ENCODE results near the gene TOR2A.
"Not testable (repeated sequence)": the region's sequence is repeated elsewhere in the genome, so short reads cannot be mapped to it uniquely, and the experiment has no call there.

The TOR2A gene
- long read RNA-seq, donor 1, transcript TOR2A-203 (5 exons, 1,523 nt) = major isoform, 5 of 7 reads
- long read RNA-seq, donor 1, partial matches to known transcripts = 0 of 7 reads
- long read RNA-seq, donor 1, other reads (novel, unspliced or antisense) = 0 of 7 reads
- long read RNA-seq, donor 2, partial matches to known transcripts = 0 of 6 reads
- long read RNA-seq, donor 2, other reads (novel, unspliced or antisense) = 0 of 6 reads
- long read RNA-seq, donor 3, partial matches to known transcripts = 0 of 1 reads
- long read RNA-seq, donor 3, other reads (novel, unspliced or antisense) = 0 of 1 reads
- long read RNA-seq, donor 4, transcript TOR2A-203 (5 exons, 1,523 nt) = major isoform, 5 of 5 reads
- long read RNA-seq, donor 4, partial matches to known transcripts = 0 of 5 reads
- long read RNA-seq, donor 4, other reads (novel, unspliced or antisense) = 0 of 5 reads
- long read RNA-seq, donor 5, transcript TOR2A-203 (5 exons, 1,523 nt) = major isoform, 5 of 11 reads
- long read RNA-seq, donor 5, partial matches to known transcripts = 0 of 11 reads
- long read RNA-seq, donor 5, other reads (novel, unspliced or antisense) = 0 of 11 reads
- long read RNA-seq, donor 6, transcript TOR2A-203 (5 exons, 1,523 nt) = major isoform, 5 of 12 reads
- long read RNA-seq, donor 6, partial matches to known transcripts = 0 of 12 reads
- long read RNA-seq, donor 6, other reads (novel, unspliced or antisense) = 0 of 12 reads
- long read RNA-seq, donor 7, transcript TOR2A-203 (5 exons, 1,523 nt) = major isoform, 8 of 22 reads
- long read RNA-seq, donor 7, partial matches to known transcripts = 5 of 22 reads
- long read RNA-seq, donor 7, other reads (novel, unspliced or antisense) = 0 of 22 reads
- long read RNA-seq, donor 8, transcript TOR2A-203 (5 exons, 1,523 nt) = major isoform, 7 of 11 reads
- long read RNA-seq, donor 8, partial matches to known transcripts = 0 of 11 reads
- long read RNA-seq, donor 8, other reads (novel, unspliced or antisense) = 0 of 11 reads

DNA sequence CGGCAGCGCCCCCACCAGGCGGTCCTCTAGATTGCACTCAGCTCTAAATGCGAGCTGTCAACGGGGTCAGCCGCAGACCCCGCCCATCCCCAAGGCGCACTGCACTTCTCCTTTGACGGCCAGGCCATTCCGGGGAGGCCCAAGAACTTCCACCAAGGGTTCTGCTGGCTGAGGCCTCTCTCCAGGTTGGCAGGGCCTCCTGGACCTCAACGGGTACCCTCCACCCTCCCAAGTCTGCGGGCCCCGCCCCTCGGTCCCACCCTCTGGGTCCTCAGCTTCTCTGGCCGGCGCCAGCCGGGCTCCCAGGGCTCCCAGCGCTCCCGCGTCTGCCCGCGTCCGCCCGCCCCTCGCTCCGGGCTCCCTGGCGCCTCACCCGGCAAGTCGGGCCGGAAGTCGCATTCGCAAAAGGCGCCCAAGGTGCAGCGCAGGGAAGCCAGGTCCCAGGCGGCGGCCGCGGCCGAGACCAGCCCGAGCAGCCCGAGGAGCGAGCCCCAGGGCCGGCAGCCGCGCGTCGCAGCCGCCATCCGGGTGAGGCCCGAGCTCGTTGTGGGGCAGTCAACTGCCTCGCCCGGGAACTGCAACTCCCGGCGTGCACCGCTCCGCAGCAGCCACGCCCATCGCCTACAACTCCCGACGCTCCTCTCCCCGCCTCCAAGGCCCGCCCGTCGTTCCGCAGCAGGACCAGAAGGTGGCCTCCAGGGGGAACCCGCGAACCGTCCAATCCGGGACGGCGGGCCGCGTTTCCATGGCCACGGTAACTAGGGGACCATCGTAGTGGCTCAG, at the start of gene TOR2A:
TSS of gene TOR2A (minus strand) at position 548 of the 783 bp plus-strand sequence. CDS start at position 524, 24 bp downstream.
- peak; percentile 100 for DNase-seq

DNA sequence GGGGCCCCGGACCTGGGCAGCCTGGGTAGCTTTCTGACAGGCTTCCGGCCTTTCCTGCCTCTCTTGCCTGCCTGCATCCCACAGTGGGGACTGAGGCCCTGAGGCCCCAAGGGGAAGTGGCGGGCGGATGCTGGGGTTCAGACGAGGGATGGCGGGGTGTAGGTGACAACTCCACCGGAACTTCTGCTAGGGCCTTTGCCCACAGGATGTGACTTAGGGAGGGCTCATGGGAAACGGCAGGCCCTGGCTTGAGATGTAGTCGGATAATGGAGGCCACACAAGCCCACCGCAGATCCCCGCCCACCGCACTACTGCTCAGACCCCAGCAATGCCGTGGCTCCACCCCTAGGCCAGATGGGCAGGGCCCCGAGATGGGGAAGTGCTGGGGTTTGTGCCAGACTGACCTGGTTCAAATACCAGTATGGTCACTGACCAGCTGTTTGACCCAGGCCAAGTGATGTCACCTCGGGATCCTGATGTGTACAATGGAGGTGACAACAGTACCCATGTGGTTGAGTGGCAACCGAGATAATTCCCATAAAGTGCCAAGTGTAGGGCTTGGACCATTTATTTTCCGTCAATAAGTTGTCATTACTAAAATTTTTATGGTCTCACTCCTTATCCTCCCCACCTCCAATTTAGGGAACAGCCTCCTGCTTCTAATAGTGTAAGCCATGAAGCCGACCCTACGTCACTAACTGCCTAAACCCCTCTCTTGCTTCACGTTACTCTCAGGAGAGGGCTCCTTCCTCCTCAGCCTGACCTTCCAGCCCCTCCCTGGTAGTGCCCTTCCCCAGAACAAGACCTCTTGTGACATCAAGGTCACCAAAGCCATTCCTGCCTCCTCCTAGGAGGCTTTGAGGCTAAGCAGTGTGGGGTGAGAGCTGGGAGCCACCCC, 48.3 kb upstream of the TOR2A start:
- DNase-seq = no peak

DNA sequence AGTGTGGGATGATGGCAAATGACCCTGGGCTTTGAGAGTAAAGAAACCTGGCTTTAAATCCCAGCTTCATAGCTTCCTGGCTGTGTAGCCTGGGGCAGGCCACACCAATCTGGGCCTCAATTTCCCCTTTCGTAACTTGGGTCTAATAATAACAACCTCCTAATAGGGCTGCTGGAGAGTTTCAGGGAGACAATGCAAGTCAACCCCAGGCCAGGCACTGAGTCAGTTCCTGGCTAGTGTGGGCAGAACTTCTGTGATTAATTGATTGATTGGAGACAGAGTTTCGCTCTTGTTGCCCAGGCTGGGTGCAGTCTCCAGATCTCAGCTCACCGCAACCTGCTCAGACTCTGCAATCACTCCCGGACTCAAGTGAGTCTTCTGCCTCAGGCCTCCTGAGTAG, 46.7 kb upstream of the TOR2A start:
- DNase-seq = no peak

DNA sequence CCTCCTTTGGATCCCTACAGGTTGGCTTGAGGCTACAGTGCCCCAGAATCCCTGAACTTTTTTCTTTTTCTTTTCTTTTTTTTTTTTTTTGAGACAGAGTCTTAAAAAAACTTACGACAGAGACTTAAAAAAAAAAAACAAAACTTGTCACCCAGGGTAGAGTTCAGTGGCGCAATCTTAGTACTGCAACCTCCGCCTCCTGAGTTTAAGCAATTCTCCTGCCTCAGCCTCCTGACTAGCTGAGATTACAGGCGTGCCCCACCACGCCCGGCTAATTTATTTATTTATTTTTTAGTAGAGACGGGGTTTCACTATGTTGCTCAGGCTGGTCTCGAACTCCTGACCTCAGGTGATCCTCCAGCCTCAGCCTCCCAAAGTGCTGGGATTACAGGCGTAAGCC, 45.8 kb upstream of the TOR2A start:
- not testable (repeated sequence) for DNase-seq

DNA sequence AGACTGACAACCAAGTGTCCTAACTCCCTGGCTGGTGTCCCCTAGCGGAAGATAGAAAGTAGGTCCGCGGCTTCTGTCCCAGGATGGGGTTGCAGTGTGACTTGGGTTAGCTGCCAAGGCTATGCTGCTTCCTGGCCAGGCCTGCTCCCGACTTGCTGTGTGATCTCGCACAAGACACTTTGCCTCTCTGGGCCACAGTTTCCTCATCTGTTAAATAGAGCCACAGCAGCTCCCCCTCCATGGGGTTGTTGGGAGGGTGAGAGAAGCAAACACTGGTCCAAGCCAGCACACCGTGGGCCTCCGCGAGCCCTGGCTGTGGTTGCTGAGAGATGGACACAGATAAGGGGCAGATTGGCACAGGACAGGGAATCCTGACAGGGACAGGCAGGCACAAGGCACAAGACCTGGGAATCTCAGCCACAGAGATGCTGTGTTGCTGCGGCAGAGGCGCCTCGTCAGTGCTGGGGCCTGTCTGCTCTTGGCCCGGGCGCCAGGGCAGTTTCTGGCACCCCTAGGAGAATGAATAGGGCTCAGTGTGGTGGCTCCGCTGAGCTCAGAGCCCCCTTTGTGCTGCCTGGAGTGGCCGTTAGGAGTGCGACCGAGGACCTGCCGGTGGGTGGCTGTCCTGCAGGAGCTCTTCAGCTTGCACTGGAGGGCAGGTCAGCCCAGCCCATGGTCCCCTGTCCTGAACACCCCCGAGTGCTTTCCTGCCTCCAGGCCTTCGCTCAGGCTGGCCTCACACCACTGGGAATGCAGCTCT, 45.2 kb upstream of the TOR2A start:
- DNase-seq = no peak

DNA sequence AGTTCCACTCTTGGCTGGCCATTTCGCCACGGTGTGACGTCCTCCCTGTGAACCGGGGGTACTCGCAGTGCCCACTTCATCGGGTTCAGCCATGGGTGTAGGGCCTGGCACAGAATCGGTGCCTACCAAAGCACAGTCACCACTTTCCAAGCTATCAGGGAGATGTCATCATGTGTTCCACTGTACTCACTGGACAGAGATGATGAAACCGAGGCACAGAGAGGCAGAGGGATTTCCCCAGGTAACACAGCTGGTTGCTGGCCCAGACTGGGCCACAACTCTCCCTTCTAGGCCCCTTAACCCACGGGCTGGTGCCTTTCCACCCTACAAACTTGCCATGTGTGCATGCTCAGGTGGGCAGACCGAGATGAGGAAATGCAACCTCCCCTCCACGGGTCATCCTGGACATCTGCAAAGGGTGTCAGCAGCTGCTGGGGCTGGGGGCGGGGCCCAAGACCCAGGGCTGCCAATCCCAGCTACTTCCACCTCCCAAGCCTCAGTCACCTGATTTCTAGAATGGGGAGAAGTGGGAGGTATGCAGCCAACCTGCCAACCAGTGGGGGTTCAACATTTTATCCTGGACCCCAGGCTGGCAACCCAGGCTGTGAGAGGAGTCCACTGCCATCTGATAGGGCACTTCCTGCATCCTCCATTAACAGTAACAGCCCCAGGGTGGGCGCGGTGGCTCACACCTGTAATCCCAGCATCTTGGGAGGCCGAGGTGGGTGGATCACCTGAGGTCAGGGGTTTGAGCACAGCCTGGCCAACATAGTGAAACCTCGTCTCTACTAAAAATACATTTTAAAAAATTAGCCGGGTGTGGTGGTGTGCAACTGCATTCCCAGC, 44.3 kb upstream of the TOR2A start:
- DNase-seq = no peak

DNA sequence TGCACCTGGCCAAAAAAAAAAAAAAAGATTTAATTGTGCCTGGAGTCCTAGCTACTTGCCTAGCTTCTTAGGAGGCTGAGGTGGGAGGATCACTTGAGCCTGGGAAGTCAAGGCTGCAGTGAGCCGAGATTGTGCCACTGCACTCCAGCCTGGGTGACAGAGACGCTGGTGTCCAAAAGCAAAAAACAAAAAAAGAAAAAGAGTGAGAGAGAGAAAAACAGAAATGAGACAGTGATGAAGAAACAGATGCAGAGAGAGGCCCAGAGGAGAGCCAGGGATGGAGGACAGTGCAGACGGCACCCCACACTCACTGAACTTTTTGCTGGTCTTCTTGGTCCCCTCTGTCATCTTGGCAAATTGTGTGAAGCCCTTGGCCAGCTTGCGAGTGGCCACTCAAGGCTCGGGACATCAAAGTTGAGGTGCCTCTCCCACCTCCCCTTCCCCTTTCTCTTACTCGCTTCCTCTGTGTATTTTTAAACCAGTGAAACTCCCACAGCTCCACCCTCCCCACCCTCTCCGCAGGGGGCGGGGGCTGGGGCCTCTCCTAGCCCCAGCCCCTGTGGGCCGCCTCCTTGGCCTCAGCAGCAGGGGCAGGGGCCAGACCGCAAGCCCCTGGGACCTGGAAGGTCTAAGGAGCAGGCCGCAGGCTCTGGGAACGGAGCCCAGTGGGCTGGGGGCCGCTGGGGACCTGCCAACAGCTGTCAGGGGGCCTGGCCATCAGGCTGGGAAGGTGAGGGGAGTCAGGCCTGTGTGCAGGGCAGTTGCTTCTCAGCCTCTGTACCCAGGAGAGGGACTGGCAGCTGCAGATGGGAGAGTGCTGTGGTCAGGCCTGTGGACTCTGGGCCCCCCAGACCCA, 43.4 kb upstream of the TOR2A start, which contains the start of gene SH2D3C:
TSS of gene SH2D3C (minus strand) at position 387 of the 856 bp plus-strand sequence. CDS start at position 348, 39 bp downstream.
- peak; percentile 49 for DNase-seq

DNA sequence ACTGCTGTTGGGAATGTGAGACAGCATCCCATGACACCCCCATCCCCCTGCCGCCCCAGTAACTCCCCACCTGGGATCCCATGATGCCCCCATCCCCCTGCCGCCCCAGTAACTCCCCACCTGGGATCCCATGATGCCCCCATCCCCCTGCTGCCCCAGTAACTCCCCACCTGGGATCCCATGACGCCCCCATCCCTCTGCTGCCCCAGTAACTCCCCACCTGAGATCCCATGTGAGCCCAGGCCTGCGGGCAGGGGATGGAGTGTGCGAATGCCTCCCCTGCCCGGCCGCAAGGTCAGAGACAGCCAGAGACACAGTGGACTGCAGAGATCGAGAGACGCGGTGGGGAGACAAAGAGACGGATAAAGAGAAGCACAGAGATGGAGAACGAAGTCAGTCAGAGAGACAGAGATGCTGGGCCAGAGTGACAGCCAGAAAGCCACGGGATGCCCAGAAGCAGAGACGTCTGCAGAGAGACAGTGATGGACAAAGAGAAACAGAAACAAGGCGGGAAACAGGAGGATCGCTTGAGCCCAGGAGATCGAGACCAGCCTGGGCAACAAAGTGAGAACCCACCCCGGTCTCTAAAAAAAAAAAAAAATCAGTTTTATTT, 42.4 kb upstream of the TOR2A start:
- no peak for DNase-seq

DNA sequence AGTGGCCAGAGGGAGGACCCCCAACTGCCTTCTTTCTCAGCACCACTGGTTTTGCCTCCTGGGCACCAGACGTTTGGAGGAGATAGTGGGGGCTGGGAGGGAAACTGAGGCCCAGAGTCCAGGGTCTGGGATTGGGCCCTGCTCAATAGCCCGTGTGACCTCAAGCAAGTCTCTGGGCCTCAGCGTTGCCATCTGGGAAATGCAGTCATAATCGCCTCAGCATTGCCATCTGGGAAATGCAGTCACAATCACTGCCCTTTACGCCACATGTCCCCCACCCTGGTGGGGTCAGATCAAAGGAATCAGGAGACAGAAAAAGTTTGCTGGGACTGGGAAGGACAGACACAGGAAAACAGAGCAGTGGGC, 41.8 kb upstream of the TOR2A start:
- DNase-seq = no peak

DNA sequence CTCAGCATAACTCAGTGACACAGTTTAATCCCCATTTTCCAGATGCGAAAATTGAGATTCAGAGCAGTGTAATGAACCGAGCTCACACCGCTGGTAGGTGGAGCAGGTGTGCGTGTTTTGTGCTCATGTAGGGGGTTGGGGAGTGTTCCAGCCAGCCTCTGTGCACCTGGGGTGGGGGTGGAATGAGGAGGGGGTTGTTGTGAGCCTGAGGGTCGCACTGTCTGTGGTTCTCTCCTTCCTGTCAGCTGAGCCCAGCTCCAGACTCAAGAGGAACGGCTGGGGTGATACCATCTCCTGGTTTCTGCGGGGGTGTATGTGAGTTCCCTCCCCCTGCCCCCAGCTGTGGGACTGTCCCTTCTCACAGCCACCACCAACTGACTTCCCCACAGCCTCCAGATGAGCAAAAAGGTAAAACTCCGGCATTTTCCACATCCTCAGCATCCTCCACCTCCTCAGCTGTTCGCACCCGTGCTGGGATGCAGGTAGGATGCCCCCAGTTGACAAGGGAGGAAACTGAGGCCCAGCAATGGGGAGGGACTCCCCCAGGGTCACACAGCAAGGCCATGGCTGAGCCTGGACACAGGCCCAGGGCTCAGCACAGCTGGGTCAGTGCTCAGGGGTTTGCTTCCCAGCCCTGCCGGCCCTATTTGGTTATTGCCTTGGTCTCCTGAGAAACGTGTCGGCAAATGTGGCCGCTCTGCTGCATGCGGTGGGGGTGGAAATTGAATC, 41.3 kb upstream of the TOR2A start:
- no peak for DNase-seq

DNA sequence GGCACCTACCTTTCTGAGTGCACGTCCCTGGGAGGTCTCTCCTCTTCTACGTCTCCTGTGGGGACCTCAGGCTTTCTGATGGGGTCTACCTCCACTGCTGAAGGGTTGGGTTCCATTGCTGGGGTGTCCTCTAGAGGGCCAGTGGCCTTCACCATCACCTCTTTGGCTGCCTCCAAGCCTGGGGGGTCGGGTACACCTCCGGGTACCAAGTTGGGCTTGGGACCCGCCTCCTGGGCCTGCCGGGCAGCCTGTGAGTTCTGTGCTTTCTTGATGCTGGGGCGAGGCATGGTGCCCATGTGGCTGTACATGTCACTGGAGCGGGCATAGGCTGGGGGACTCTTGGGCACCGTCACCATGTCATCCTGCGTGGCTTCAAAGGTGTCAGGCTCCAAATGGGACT, 38.9 kb upstream of the TOR2A start:
- no peak for DNase-seq

DNA sequence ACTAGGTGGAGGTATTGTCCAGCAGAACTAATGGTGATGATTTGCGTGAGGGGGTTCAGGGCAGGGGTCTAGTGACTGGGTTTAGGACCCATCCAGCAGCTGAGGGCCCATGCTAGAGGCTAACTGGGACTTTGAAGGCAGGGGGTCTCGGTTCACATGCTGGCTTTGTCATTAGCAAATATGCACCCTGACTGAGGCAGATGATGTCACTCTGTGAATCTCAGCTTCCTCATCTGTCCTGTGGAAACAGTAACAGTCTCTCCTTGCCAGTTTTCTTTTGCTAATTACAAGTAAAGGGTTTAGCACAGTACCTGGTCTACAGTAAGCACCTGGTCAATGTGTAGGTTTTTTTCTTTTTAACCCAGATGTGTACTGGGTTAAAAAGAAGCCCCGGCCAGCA, 38.2 kb upstream of the TOR2A start:
- no peak for DNase-seq

DNA sequence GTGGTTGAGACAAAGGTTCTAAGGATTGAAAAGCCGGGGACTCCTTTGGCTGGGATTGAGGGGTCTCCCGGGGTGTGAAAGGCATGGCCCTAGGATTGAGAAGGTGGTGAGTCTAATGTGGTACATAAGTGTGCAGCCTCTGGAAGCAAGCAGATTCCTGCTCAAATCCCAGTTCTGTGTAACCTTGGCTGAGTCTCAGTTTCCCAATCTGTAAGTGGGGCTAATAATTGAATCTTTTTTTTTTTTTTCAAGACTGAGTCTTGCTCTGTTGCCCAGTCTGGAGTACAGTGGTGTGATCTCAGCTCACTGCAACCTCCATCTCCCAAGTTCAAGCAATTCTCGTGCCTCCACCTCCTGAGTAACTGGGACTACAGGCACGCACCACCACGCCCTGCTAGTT, 37.5 kb upstream of the TOR2A start:
- no peak for DNase-seq

DNA sequence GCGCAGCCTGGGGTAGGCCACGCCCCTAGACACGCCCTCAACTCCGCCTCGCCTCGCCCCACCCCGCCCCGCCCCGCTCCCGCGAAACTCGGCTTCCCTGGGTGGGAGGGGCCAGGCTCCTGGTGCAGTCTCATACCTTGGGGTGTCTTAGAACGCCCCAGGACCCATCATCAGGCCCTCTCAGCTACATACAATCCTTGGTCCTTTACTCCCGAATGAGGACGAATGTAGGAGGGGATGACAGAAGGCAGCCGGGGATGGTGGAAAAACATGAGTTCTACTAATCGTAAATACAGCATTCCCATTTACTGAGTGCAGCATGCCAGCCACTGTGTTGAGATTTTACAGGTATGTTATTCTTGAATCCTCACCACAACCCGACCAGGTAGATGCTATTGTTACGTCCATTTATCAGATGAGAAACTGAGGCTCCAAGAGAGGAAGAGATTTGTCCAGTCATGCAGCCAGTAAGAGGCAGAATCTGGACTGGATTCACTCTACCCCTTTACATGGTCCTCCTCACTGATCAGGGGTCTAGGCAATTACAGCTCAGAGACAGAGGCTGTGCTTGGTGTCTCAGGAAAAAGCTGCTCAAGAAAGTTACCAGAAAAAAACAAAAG, 36.6 kb upstream of the TOR2A start:
- peak; percentile 82 for DNase-seq

DNA sequence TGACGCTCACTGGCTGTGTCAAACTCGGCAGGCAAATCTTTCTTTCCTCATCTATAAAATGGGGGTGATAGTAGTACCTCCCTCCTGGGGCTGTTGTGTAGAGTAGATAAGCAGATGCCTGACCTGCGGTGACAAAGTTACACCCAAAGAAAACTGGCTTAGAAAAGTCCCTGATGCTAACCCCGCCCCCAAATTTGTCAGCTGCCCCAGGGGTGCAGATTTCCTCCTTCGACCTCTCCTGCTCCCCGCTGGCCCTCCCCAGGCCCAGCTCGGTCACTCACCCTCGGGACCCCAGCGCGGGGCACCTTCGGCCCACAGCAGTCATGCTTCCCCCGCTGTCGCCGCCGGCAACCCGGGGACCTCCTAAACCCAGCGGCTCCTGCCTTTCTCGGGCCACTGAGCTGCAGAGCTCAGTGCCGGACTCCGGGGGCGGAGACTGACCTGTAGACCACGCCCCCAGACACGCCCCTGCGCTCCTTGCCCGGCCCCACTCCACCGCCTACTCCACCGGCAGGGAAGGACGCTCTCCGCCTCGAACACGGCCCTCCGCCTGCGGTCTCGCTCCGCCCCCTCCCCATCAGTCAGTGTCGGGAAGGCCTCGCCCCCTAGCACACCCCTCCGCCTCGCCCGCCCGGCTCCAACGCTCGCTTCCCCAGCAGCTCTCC, 35.9 kb upstream of the TOR2A start:
- DNase-seq = peak; percentile 89

DNA sequence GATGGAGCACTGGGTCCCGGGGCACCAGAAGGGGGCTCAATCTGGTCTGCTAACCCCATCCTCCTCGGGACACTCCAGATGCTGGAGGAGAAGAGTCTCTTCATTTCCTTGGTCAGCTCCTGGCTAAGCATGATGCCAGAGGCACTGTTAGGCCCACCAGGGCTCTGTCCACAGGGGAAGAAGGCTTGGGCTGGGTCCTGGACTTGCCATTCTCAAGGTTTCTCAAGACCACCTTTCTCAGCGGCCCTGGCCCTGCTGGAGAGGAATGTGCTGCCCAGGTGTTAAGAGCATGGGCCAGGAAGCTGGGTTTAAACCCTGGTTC, 35.5 kb upstream of the TOR2A start:
- peak; percentile 31 for DNase-seq

Measured in right kidney (tissue), 9 donors.